Right lung (tissue), 5 donors: Measurements from ENCODE around the gene GSK3B. TPM values are rescaled to one million over a fixed set of nuclear protein-coding genes. Genes with fewer than 3 reads are reported as not detected.

Source experiments
- DNase-seq, 2 donors: peaks; one replicate each; pipeline ENCODE4 v3.0.0-alpha.2; 2013
- polyA plus RNA-seq, 5 donors: library from polyadenylated mRNA; unstranded; fragments of 120-200 nt; gene quantifications; one replicate each; pipeline versions ENCODE4 v1.2.1 to v1.2.3, GENCODE V29; 2013; ENCODE audit warnings: inconsistent platforms in 1 of 5, low replicate concordance in 1 of 5; ENCODE audit not compliant: insufficient read length in 5 of 5, insufficient read depth in 1 of 5

Gene GSK3B
- polyA plus RNA-seq, 5 donors: 28.9 to 45.3 (median 39.1) TPM

DNA sequence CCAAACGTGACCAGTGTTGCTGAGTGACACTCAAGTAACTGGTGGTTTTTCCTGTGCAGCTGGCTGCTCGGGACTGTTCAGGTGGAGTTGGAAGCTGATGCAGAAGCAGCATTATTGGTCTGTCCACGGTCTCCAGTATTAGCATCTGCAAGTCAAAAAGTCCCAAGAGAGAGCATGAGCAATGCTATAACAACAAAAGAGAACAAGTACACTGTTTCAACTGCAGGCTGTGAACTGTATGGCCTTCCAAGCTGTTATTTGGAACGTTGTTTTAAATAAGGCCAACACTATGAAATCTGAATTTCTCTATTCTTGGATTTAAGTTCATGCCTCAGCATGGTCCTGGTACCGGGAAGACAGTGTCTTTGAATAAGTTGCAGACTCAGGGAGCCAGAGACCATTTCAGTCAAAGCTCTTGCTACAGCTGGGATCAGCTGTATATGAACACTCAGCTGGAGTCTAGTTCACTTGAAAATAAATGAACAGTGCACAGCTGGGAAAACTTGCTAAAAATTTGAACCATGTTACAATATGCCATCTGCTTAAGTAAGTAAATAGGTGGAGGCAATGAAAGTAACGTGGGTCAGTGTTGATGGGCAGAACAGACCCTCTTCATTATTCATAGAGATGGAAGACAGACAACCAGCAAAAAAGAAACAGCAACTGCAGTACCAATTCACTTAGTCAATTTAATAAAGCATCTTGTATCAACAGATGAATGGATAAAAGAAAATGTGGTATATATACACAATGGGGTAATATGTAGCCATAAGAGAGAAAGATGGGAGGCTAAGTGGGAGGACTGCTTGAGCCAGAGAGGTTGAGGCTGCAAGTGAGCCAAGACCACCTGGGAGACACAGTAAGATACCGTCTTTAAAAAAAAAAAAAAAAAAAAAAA lies 267.3 kb downstream of the GSK3B start:
- DNase-seq: peak; percentile 20 to 42

DNA sequence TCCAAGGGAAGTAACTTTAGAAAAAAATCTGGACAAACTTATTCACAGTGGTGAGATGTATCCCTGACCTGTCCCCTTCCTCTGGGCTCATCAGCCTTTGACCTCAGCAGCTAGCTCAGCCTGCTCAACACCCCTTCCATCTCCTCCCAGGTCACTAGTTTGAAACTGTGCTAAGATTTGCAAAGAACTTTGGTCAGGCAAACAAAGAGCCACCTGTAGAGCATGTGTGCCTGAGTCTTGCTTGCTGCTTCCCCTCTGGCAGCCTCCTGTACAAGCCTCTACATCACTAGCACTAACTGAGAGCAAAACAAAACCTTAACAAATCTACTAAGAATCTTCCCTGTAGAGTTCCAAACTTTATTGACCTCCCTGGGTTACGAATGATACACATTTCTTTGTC lies 268.4 kb downstream of the GSK3B start:
- no peak for DNase-seq

DNA sequence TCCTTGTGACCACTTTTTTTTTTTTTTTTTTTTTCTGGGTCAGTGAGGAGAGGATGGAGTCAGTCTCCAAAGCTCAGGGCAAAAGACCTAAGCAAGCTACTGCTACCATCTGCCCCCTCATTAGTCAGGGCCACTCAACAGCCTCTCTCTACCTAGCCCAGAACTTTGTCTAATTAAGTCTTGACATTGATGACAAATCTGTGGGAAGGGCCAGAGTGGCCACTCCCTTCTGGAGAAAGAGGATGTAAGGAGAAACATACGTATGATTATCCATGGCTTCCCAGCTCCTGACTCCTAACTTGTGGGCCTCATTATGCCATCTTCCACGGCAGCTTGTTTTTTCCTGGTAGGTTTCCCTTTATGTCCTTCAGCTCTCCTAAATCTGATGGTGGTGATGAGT lies 274.4 kb downstream of the GSK3B start:
- DNase-seq: no peak

DNA sequence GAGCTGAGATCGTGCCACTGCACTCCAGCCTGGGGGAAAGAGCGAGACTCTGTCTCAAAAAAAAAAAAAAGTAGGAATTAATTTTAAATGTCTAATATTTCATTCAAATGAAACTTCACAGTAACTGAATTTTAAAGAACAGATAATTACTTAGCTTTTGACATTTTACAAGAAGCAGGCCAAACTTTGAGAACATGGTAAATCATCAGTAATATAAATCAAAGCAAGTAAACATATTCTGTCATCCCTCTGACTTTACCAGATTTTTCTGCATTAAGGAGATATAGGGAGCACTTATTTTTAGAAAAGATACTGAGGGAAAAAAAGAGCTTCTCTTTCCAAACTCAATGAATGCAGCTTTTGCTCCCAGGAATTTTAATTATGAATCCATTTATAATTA lies 275.3 kb downstream of the GSK3B start:
- no peak for DNase-seq

DNA sequence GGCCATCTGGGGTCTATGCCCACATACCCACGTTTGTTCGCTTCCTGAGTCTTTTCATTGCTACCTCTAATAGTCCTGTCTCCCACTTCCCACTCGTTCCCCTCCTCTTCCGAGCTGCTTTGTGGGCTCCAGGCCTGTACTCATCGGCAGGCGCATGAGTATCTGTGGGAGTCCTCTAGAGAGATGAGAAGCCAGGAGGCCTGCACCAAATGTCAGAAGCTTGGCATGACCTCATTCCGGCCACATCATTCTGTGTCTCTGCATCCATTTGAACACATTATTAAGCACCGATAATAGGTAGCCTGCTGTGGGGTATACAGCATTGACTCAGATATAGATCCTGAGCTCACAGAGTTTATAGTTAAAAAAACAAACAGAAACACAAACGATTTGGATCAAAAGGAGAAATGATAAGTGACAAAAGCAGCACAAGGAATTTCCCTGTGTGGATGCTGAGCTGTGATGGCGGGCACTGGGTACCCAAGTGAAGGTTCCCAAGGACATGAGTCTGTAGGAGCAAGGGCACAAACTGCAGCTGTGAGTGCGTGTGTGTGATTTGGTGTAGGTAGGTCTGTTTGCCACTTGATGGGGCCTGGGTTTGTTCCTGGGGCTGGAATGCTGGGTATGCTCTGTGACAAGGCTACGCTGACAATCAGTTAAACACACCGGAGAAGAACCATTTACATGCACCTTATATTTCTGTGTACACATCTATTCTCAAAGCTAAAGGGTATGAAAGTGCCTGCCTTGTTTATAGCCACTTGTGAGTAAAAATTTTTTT lies 276.5 kb downstream of the GSK3B start:
- DNase-seq: no peak

DNA sequence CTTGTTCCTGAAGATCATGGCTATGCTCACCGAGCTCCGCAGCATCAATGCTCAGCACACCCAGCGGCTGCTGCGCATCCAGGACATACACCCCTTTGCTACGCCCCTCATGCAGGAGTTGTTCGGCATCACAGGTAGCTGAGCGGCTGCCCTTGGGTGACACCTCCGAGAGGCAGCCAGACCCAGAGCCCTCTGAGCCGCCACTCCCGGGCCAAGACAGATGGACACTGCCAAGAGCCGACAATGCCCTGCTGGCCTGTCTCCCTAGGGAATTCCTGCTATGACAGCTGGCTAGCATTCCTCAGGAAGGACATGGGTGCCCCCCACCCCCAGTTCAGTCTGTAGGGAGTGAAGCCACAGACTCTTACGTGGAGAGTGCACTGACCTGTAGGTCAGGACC lies 277.2 kb downstream of the GSK3B start:
- no peak for DNase-seq

DNA sequence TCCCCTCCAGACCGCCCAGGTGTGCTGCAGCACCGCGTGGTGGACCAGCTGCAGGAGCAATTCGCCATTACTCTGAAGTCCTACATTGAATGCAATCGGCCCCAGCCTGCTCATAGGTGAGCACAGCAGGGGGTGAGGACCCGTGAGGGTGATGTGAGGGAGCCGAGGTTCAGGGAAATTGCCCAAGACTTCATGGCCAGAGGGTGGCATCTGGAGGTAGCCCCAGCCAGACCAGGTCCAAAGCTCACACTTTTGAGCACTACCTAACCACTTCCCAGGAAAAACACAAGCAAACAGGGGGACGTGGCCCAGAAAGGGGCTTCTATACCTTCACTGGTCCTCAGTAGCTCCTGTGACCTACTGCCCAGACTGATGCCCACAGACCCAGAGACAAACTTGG lies 278.5 kb downstream of the GSK3B start:
- no peak for DNase-seq

DNA sequence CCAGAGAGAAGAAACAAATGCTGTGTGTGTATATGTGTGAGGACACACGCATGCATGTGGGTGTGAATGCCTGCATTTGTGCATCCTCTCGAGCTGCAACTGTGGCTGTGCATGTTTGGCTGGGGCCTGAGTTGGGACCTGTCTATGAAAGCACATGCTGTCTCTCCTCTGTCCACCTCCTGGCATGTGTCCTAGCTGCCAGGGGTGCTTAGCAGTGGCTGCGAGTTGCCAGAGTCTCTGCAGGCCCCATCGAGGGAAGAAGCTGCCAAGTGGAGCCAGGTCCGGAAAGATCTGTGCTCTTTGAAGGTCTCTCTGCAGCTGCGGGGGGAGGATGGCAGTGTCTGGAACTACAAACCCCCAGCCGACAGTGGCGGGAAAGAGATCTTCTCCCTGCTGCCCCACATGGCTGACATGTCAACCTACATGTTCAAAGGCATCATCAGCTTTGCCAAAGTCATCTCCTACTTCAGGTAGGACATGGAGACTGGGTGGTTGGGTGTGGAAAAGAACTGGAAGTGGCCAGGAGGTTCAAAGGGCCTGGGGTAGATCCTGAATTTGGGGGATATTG lies 281.7 kb downstream of the GSK3B start:
- DNase-seq: no peak

DNA sequence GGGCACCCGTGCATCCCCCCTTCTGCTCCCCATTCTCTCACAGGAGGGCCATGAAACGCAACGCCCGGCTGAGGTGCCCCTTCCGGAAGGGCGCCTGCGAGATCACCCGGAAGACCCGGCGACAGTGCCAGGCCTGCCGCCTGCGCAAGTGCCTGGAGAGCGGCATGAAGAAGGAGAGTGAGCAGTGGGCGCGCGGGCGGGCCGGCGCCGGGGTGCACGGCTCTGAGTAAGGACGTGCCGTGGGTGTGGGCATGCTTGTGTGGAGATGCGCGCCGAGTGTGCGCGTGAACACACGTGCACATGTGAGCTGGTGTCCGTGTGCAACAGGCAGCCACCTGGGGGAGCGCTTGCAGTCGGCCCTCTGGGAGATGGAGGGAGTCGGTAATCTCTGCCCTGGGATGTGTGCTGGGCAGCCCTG lies 284.2 kb downstream of the GSK3B start:
- peak in 1 of 2 donors; percentile 16 for DNase-seq

DNA sequence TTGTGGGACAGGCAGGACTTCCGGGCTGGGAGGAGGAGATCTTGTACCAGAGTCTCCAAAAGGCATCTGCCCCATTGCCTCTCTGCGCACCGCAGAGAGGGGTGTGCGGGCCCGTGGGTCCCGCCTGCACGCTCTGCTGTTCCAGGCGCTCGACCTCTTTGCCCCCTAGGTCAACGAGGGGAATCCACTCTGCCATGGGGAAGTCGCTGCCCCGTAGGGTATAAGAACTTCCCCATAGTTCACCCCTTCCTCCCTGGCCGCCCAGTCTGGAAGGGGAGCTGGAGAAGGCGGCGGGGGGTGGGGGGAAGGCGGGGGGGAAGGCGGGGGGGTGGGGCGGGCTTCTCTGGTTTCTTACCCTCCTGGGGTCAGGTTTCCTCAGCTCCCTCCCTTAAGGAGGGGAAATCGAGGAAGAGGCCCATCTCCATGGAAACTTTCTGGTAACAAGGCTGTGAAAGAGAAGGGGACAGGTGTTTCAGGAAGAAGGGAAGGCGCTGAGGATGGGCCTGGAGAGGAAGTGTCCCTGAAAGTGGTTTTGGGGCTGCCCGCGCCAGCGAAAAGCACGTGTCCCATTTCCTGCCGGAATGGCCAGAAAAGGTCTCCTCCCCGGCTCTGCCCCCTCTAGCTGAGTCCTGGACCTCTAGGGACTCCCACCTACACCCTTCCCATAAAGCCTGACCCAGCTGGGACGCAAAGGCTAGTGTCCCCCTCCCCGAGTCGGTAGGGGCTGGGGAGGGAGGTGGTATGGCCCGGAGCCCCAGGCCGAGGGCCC lies 284.8 kb downstream of the GSK3B start:
- DNase-seq: peak in 1 of 2 donors; percentile 6

DNA sequence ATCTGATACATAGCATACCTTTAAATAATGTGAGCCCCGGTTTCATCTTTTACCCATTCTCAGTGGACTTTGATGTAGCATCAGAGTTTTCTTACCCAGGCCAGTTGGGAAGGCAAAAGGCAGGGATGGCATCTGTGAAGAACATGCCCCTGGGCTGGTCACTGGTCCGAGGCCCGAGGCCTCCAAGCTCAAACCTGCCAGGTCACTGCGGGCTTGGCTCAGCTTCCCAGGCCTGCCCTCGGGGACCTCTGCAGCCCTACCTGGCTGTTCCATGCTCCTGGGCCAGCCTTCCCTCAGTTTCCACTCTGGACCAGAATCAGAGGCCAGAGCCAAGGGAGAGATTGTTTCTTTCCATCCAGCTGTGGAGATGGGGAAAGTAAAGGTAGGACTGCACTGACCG lies 285.4 kb downstream of the GSK3B start:
- no peak for DNase-seq

DNA sequence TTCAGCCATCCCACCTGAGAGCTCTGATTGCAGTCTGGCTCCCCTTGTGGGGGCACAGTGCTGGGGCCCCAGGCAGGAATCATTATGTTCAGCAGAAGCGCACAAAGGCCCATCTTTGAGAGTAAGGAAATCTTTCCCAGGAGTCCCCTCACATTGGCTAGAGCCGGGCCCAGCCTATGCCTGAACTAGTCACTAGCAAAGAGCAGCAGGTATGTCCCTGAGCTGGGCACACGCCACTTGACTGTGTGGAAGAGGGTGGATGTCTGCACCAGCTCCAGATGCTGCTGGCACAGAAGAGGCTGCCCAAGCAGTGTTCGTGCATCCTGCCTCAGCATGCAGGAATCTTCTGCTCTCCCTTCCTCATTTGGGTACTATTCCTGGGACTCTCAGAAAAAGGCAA lies 286.0 kb downstream of the GSK3B start:
- no peak for DNase-seq

DNA sequence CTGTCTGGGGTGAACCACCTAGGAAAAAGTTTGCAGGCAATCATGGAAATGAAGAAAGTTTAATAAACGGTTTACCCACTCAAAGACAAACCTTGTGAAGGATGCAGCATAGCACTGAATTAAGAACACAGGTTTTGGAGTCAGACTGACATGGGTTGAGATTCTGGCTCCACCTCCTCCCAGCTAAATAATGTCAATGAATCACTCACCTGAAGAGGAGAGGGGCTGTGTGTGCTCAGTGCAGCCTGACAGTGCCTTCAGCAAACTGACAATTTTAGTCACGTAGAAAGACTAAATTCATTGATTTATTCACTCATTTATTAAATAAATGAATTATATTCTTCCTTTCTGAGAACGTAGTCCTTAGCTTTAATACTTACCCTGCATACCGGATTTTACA lies 293.4 kb downstream of the GSK3B start:
- DNase-seq: no peak

DNA sequence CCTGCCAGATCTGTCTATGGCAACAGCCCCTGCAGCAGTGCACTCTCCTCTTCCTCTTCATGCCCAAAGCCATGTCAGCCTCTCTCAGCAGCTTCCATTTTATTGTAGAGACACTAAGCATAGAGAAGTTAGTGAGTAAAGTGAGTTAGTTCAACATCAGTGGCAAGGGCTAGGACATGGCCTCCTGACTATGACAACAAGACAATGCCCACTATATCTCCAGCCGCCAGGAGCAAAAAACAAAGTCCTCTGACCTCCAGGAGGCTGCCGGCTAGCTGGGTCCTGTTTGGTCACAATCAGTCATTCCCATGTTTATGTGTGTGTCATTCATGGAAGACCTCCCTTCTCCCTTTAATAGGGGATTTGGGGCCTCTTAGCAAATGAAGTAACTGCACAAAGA lies 297.5 kb downstream of the GSK3B start:
- no peak for DNase-seq

DNA sequence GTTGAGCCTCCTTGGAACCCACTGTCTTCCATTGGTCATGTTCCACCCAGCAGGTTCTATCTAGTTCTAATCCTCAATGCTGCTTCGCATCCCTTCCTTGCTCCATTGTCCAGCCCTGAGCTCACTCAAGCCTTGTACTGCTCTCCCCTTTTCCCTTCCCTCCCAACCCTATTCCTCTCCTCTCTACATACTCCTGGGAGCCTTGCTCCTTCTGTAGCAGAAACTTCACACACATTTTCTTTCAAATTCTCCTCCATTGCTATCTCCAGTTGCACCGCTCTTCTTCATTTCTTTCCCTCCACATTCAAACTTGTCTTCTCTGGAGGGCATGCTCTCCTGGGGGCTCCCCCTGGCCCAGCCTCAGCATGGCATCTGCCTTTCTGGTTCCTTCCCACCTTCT lies 297.9 kb downstream of the GSK3B start:
- DNase-seq: no peak

DNA sequence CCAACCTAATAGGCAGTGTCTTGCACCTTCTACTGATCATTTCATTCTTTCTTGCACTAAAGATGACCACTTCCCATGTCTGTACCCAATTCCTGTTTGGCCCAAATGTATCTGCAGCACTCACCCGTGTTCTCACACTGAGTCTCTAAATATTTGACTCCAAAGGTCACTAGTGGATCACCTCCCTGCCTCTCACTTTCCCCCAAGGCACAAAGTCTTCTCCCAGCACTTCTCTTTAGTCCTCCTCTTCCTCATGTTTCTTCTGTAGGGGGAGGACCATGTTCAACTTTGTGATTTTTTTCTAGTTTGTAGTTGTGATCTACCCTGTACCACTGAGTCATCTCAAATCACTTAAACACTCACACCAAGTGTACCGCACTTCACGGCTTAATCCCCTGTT lies 298.4 kb downstream of the GSK3B start:
- no peak for DNase-seq

DNA sequence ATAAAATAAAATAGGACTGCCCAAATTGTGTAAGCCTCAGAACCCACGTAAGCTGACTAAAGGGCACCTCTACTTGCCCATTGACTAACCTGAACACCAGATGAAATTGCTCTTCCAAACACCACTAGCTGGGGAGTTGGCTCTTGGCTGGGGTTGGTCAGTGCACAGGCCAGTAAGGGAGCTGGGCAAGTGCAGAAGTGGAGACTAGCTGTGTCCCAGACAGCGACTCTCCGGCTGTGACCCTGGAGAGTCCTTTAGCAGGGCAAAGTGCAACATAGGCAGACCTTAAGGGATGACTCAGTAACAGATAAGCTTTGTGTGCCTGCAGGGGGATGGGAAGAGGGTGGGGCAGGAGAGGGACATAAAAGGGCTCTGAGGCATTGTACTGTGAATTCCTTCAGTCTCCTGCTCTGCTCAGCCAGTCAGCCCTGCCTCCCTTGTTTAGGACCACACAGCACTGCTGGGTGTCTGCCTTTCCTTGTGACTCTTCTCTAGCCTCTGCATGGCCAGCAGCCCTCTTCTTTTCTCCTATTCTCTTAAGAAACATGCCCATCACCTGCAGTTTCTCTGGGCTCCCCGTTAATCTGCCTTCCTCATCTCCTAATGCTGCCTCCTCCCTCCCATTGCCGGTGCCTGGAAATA lies 299.2 kb downstream of the GSK3B start:
- DNase-seq: no peak

DNA sequence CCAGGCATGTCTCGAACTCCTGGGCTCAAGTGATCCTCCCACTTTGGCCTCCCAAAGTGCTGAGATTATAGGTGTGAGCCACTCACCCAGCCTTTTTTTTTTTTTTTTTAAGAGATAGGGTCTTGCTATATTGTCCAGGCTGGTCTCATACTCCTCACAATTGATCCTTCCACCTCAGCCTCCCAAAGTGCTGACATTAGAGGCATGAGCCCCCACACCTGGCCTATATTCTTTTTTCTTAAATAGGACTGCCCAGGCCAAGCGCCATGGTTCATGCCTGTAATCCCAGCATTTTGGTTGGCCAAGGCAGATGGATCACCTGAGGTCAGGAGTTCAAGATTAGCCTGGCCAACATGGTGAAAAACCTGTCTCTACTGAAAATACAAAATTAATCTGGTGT lies 299.8 kb downstream of the GSK3B start:
- no peak for DNase-seq

DNA sequence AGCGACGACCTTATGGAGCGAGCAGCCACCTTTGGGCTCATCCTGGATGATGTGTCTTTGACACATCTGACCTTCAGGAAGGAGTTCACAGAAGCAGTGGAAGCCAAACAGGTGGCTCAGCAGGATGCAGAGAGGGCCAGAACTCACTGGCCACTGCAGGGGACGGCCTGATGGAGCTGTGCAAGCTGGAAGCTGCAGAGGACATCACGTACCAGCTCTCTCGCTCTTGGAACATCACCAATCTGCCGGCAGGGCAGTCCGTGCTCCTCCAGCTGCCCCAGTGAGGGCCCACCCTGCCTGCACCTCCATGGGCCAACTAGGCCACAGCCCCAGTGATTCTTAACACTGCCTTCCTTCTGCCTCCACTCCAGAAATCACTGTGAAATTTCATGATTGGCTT lies 302.0 kb downstream of the GSK3B start:
- no peak for DNase-seq

DNA sequence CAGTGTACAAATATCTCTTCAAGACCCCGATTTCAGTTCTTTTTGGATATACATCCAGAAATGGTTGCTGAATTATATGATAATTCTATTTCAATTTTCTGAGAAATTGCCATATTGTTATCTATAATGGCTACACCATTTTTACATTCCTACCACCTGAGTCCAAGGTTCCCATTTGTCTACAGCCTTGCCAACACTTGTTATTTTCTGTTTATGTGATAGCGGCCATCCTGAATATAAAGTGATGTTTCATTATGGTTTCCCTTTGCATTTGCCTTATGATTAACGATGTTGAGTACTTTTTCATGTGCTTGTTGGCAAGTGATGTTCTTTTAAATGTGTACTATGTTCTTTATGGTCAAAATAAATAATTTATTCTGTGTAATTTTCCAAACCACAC lies 303.9 kb downstream of the GSK3B start:
- DNase-seq: no peak

DNA sequence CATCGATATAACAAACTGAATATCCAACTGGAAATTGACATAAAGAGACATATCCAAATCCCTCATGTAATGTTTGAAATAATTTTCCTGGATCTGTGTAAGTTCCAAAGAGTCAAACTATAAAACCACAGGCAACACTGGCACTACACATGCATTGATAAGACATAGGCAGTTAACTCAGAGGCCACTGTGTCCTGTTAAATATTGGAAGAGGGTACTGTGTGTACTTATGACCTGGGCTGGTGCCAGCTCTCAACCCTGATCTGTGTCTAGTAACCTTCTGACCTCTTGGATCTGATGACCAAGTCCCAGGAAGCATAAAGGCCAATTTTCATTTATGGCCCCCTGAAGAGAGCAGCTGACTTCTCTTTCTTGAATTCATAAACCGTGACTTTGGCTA lies 307.8 kb downstream of the GSK3B start:
- no peak for DNase-seq

DNA sequence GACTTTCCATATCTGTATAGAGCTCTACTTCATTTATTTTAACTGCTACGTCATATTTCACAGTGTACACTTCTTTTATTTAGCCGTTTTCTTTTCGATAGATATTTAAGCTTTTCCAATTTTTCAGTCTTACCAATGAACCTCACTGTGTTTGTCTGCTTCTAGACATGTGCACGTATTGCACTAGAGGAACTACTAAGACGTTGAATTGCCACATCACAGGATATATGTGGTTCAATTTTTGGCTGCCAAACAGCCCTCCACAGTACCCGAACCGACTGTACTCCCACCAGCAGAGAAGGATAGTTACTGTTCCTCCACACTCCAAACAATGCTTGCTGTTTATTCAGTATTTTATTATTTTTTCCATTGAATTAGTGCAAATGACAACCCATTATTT lies 310.4 kb downstream of the GSK3B start:
- no peak for DNase-seq
